Measurements from ENCODE around the gene DRD4.

Gene DRD4

GRCh38 chr11:601573-602245 is 35.4 kb upstream of the DRD4 start:
- Mint-ChIP-seq H3K27me3 (no peaks in the 10 kb centered on the region), H3K36me3 (ENCODE audit: insufficient read depth) (peaks cover 65% of the 10 kb centered on the region), H3K4me3 (no peak overlapping the region), H3K9me3 (no peaks in the 10 kb centered on the region), H3K4me1 (no peaks in the 10 kb centered on the region), H3K27ac (ENCODE audit: low read depth) (no peak overlapping the region)
- DNase-seq (ENCODE audit: low spot score in 2 of 2) (no peak), ATAC-seq (replicated peaks; ENCODE audit: extremely low read depth, poor library complexity, severe bottlenecking) (no peak)

- no peaks in the 10 kb centered on the region for H3K9me3 Mint-ChIP-seq
- no peaks in the 10 kb centered on the region for H3K4me1 Mint-ChIP-seq
- H3K4me3 Mint-ChIP-seq = no peak overlapping the region
- ATAC-seq (replicated peaks; ENCODE audit: extremely low read depth, poor library complexity, severe bottlenecking) = no peak
- H3K36me3 Mint-ChIP-seq (ENCODE audit: insufficient read depth) = peaks cover 67% of the 10 kb centered on the region
- no peaks in the 10 kb centered on the region for H3K27me3 Mint-ChIP-seq
- no peak for DNase-seq (ENCODE audit: low spot score in 2 of 2)
- no peak overlapping the region for H3K27ac Mint-ChIP-seq (ENCODE audit: low read depth)
These were observed 33.9 kb upstream of the DRD4 start for GRCh38 chr11:603154-603553.

GRCh38 chr11:605286-606129 is 31.6 kb upstream of the DRD4 start:
- Mint-ChIP-seq H3K36me3 (ENCODE audit: insufficient read depth) (peaks cover 48% of the 10 kb centered on the region), H3K27ac (ENCODE audit: low read depth) (no peak overlapping the region)

GRCh38 chr11:606245-606644 is 30.8 kb upstream of the DRD4 start:
- H3K4me3 Mint-ChIP-seq = no peak overlapping the region
- ATAC-seq (replicated peaks; ENCODE audit: extremely low read depth, poor library complexity, severe bottlenecking) (no peak), DNase-seq (ENCODE audit: low spot score in 2 of 2) (no peak)
- H3K9me3 Mint-ChIP-seq = no peaks in the 10 kb centered on the region
- peak overlapping the region; percentile 49 for H3K27ac Mint-ChIP-seq (ENCODE audit: low read depth)
- peaks cover 45% of the 10 kb centered on the region for H3K36me3 Mint-ChIP-seq (ENCODE audit: insufficient read depth)
- H3K27me3 Mint-ChIP-seq = no peaks in the 10 kb centered on the region
- no peaks in the 10 kb centered on the region for H3K4me1 Mint-ChIP-seq

More at GRCh38 chr11:605286-606129, 31.6 kb upstream of the DRD4 start:
- no peaks in the 10 kb centered on the region for H3K4me1 Mint-ChIP-seq
- no peak for ATAC-seq (replicated peaks; ENCODE audit: extremely low read depth, poor library complexity, severe bottlenecking)
- H3K4me3 Mint-ChIP-seq = no peak overlapping the region
- no peaks in the 10 kb centered on the region for H3K9me3 Mint-ChIP-seq
- no peaks in the 10 kb centered on the region for H3K27me3 Mint-ChIP-seq
- DNase-seq (ENCODE audit: low spot score in 2 of 2) = no peak

- ATAC-seq (replicated peaks; ENCODE audit: extremely low read depth, poor library complexity, severe bottlenecking) (no peak), DNase-seq (ENCODE audit: low spot score in 2 of 2) (no peak)
- H3K27ac Mint-ChIP-seq (ENCODE audit: low read depth) = peak overlapping the region; percentile 49
- no peak overlapping the region for H3K4me3 Mint-ChIP-seq
- peaks cover 38% of the 10 kb centered on the region for H3K36me3 Mint-ChIP-seq (ENCODE audit: insufficient read depth)
- peaks cover 3% of the 10 kb centered on the region for H3K4me1 Mint-ChIP-seq
- no peaks in the 10 kb centered on the region for H3K27me3 Mint-ChIP-seq
- H3K9me3 Mint-ChIP-seq = no peaks in the 10 kb centered on the region
These were observed 29.9 kb upstream of the DRD4 start for GRCh38 chr11:607020-607780.

- DNase-seq (ENCODE audit: low spot score in 2 of 2) = no peak
- no peak overlapping the region for H3K4me3 Mint-ChIP-seq
- H3K4me1 Mint-ChIP-seq = peaks cover 5% of the 10 kb centered on the region
- no peak overlapping the region for H3K27ac Mint-ChIP-seq (ENCODE audit: low read depth)
- ATAC-seq (replicated peaks; ENCODE audit: extremely low read depth, poor library complexity, severe bottlenecking) = no peak
- H3K36me3 Mint-ChIP-seq (ENCODE audit: insufficient read depth) = peaks cover 42% of the 10 kb centered on the region
- H3K9me3 Mint-ChIP-seq = no peaks in the 10 kb centered on the region
- H3K27me3 Mint-ChIP-seq = no peaks in the 10 kb centered on the region
These were observed 29.0 kb upstream of the DRD4 start for GRCh38 chr11:607971-608659.

- no peaks in the 10 kb centered on the region for H3K27me3 Mint-ChIP-seq
- H3K27ac Mint-ChIP-seq (ENCODE audit: low read depth) = no peak overlapping the region
- no peak overlapping the region for H3K4me3 Mint-ChIP-seq
- H3K9me3 Mint-ChIP-seq = no peaks in the 10 kb centered on the region
- no peak for DNase-seq (ENCODE audit: low spot score in 2 of 2)
- ATAC-seq (replicated peaks; ENCODE audit: extremely low read depth, poor library complexity, severe bottlenecking) = no peak
- peaks cover 5% of the 10 kb centered on the region for H3K4me1 Mint-ChIP-seq
- peaks cover 38% of the 10 kb centered on the region for H3K36me3 Mint-ChIP-seq (ENCODE audit: insufficient read depth)
These were observed 28.2 kb upstream of the DRD4 start for GRCh38 chr11:608791-609251.

- Mint-ChIP-seq H3K27me3 (no peaks in the 10 kb centered on the region), H3K4me3 (no peak overlapping the region), H3K4me1 (peaks cover 9% of the 10 kb centered on the region), H3K9me3 (no peaks in the 10 kb centered on the region), H3K36me3 (ENCODE audit: insufficient read depth) (peaks cover 35% of the 10 kb centered on the region), H3K27ac (ENCODE audit: low read depth) (no peak overlapping the region)
- DNase-seq (ENCODE audit: low spot score in 2 of 2) (no peak), ATAC-seq (replicated peaks; ENCODE audit: extremely low read depth, poor library complexity, severe bottlenecking) (no peak)
These were observed 27.7 kb upstream of the DRD4 start for GRCh38 chr11:609341-609811.

GRCh38 chr11:610146-610801 is 26.8 kb upstream of the DRD4 start:
- DNase-seq (ENCODE audit: low spot score in 2 of 2) = no peak
- peak overlapping the region; percentile 88 for H3K27ac Mint-ChIP-seq (ENCODE audit: low read depth)
- peaks cover 11% of the 10 kb centered on the region for H3K4me1 Mint-ChIP-seq
- H3K36me3 Mint-ChIP-seq (ENCODE audit: insufficient read depth) = peaks cover 34% of the 10 kb centered on the region
- H3K9me3 Mint-ChIP-seq = no peaks in the 10 kb centered on the region
- no peaks in the 10 kb centered on the region for H3K27me3 Mint-ChIP-seq
- H3K4me3 Mint-ChIP-seq = no peak overlapping the region
- ATAC-seq (replicated peaks; ENCODE audit: extremely low read depth, poor library complexity, severe bottlenecking) = no peak

- peaks cover 39% of the 10 kb centered on the region for H3K36me3 Mint-ChIP-seq (ENCODE audit: insufficient read depth)
- peaks cover 18% of the 10 kb centered on the region for H3K4me1 Mint-ChIP-seq
- H3K27me3 Mint-ChIP-seq = no peaks in the 10 kb centered on the region
- no peak for DNase-seq (ENCODE audit: low spot score in 2 of 2)
- H3K4me3 Mint-ChIP-seq = no peak overlapping the region
- H3K9me3 Mint-ChIP-seq = no peaks in the 10 kb centered on the region
- ATAC-seq (replicated peaks; ENCODE audit: extremely low read depth, poor library complexity, severe bottlenecking) = no peak
- peak overlapping the region; percentile 88 for H3K27ac Mint-ChIP-seq (ENCODE audit: low read depth)
These were observed 25.8 kb upstream of the DRD4 start for GRCh38 chr11:611001-611996.
